Gastroesophageal sphincter (tissue), 4 donors: Measurements from ENCODE around the gene AIRE. TPM values are rescaled to one million over a fixed set of nuclear protein-coding genes. Genes with fewer than 3 reads are reported as not detected.

Source experiments
- ATAC-seq: fragments of 150-250 bp; one replicate; pipeline ENCODE4 v1.9.1; 2016; ENCODE audit warnings: mild to moderate bottlenecking, moderate library complexity
- H3K27ac ChIP-seq, 4 donors: fragments of 200-600 bp; sonication (generic) in 3 of 4; 1 replicate in 3 of 4; 2 replicates in 1 of 4; pipeline ENCODE4 v1.5.1; 2016 to 2019
- H3K27me3 ChIP-seq: fragments of 200-600 bp; sonication (generic); one replicate; pipeline ENCODE4 v1.5.1; 2019
- H3K36me3 ChIP-seq, 2 donors: fragments of 200-600 bp; sonication (generic); one replicate each; pipeline ENCODE4 v1.5.1; 2019; ENCODE audit warnings: control low read depth in 1 of 2
- H3K4me1 ChIP-seq, 3 donors: fragments of 200-600 bp; sonication (generic); 1 replicate in 2 of 3; 2 replicates in 1 of 3; pipeline ENCODE4 v1.5.1; 2016 to 2019; ENCODE audit warnings: control low read depth in 2 of 3
- H3K4me3 ChIP-seq, 2 donors: fragments of 200-600 bp; sonication (generic); one replicate each; pipeline ENCODE4 v1.5.1; 2019; ENCODE audit warnings: mild to moderate bottlenecking in 1 of 2, moderate library complexity in 1 of 2
- H3K9me3 ChIP-seq, 3 donors: fragments of 200-600 bp; sonication (generic); one replicate each; pipeline ENCODE4 v1.5.1; 2017 to 2019; ENCODE audit warnings: control low read depth in 2 of 3
- EP300 ChIP-seq: sonication (generic); formaldehyde crosslinking; IDR thresholded peaks from one replicate; pipeline ENCODE4 v1.6.1; 2017; ENCODE audit warnings: antibody characterized with exemption, mild to moderate bottlenecking
- POLR2A ChIP-seq, 2 donors: fragments of 450-650 bp; IDR thresholded peaks; one replicate each; pipeline ENCODE4 v1.6.1; 2017; ENCODE audit warnings: antibody characterized with exemption in 2 of 2, mild to moderate bottlenecking in 2 of 2, moderate library complexity in 1 of 2
- POLR2AphosphoS5 ChIP-seq: sonication (generic); formaldehyde crosslinking; IDR thresholded peaks from one replicate; pipeline ENCODE4 v1.6.1; 2017; ENCODE audit warnings: antibody characterized with exemption
- WGBS, 2 donors: methylation state at CpG; one replicate each; pipeline ENCODE4 v1.1.5; 2018; ENCODE audit warnings: low coverage in 1 of 2; 5-methylcytosine and 5-hydroxymethylcytosine counted together
- total RNA-seq, 4 donors: library from RNA; depleted of rRNA; stranded (reverse); fragments of >200 nt; gene quantifications; one replicate each; pipeline ENCODE4 v1.1.0, GENCODE V29; 2016
- TF ChIP-seq, protein P1 (sequence below), 4 experiments: fragments of 200-600 bp in 2 of 4; fragments of 450-650 bp in 2 of 4; sonication (generic) in 1 of 4; IDR thresholded peaks; one replicate each; pipeline ENCODE4 v1.5.1; 2017 to 2019; ENCODE audit warnings: antibody characterized with exemption in 4 of 4, mild to moderate bottlenecking in 2 of 4, moderate library complexity in 2 of 4

Gene AIRE
- total RNA-seq, 4 donors from 2014 or later, result not detected

DNA sequence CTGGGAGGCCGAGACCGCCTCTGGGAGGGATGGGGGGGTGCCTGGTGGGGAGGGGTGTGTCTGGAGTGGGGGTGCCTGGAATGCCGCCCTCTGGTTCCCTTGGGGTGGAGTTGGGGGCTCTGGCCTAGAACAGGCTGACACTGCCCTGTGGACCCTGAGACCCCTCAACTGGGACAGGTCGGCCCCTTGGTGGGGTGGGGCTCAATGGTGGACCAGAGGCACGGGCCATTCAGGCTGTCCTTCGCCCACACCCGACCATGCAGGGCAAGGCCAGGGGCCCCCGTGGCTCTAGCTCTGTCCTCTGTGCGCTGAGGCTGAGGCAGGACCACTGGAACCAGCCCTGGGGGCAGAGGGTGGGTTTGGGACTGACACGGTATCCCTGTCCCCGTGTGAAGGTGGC is 28.9 kb downstream of the AIRE start:
- WGBS, 2 donors, result 100% methylated on average over 2 of the region's 11 CpGs; no CpG with 5 or more reads in 1 of the 2 donors
- H3K27ac ChIP-seq, result no peak overlapping the region
- no peak for ATAC-seq

DNA sequence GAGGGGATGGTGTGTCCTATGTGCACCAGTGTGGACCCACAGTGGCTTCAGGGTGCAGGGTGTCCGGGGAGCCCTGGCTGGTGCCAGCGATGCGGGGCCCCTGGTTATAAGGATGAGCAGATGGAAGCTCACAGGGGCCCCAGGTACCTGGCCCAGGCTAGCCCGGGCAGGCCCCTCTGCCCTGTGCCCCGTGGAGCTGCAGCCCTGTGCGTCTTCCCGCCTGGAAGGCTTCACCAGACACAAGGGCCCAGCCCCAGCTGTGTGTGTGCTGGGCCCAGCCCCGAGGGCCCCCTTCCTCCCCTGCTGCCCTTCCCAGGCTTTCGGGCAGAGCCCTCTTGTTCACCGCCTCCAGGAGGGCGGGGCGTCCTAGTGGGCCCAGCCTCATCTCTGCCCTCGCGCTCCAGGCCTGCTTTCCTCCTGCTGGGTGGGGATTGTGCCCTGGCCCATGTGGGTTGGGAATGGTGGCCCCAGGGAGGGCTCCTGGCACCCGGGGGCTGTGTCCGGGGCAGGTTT is 30.1 kb downstream of the AIRE start:
- TF ChIP-seq POLR2AphosphoS5, result no peak
- TF ChIP-seq EP300, result no peak
- no peak for TF ChIP-seq POLR2A (IDR thresholded peaks at IDR 0.05)
- TF ChIP-seq, protein P1, sequence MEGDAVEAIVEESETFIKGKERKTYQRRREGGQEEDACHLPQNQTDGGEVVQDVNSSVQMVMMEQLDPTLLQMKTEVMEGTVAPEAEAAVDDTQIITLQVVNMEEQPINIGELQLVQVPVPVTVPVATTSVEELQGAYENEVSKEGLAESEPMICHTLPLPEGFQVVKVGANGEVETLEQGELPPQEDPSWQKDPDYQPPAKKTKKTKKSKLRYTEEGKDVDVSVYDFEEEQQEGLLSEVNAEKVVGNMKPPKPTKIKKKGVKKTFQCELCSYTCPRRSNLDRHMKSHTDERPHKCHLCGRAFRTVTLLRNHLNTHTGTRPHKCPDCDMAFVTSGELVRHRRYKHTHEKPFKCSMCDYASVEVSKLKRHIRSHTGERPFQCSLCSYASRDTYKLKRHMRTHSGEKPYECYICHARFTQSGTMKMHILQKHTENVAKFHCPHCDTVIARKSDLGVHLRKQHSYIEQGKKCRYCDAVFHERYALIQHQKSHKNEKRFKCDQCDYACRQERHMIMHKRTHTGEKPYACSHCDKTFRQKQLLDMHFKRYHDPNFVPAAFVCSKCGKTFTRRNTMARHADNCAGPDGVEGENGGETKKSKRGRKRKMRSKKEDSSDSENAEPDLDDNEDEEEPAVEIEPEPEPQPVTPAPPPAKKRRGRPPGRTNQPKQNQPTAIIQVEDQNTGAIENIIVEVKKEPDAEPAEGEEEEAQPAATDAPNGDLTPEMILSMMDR (IDR thresholded peaks at IDR 0.05), result no peak
- Histone ChIP-seq H3K27ac (no peak overlapping the region), H3K9me3 (no peaks in the 10 kb centered on the region), H3K4me3 (no peak overlapping the region), H3K27me3 (no peaks in the 10 kb centered on the region), H3K4me1 (no peaks in the 10 kb centered on the region), H3K36me3 (peaks cover 0 to 100% of the 10 kb centered on the region in 2 donors)
- no peak for ATAC-seq
- 90% methylated on average over 2 of the region's 16 CpGs; no CpG with 5 or more reads in 1 of the 2 donors for WGBS, 2 donors

More for the DNA sequence above, 28.9 kb downstream of the AIRE start:
- H3K36me3 ChIP-seq, result peaks cover 0 to 100% of the 10 kb centered on the region in 2 donors
- no peak overlapping the region for H3K4me3 ChIP-seq
- no peak for TF ChIP-seq POLR2A (IDR thresholded peaks at IDR 0.05)
- TF ChIP-seq, protein P1 (IDR thresholded peaks at IDR 0.05), result no peak
- TF ChIP-seq POLR2AphosphoS5, result no peak
- TF ChIP-seq EP300, result no peak
- no peaks in the 10 kb centered on the region for H3K9me3 ChIP-seq
- H3K27me3 ChIP-seq, result no peaks in the 10 kb centered on the region
- no peaks in the 10 kb centered on the region for H3K4me1 ChIP-seq

DNA sequence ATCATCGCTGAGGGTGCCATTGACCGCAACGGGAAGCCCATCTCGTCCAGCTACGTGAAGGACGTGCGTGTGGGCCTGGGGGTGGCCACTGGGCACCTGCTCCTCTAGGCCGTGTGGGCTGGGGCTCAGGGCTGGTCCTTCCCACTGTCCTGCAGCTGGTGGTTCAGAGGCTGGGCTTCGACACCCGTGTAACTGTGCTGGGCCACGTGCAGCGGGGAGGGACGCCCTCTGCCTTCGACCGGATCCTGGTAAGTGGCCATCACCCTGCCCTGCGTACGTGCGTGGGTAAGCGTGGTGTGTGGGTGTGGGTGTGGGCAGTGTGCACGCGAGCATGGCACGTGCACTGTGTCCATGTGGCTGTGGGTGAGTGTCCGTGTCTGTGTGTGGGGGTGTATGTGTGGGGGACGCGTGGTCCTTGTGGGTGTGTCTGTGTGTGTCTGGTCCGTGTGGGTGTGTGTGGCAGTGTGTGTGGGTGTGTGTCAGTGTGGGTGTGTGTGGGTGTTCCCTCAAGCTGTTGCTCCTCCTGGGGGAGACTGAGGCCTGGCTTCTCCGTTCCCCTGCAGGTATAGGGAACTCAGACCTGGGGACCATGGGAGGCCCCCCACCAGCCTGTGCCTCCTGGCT is 30.7 kb downstream of the AIRE start:
- Histone ChIP-seq H3K9me3 (no peaks in the 10 kb centered on the region), H3K27me3 (no peaks in the 10 kb centered on the region), H3K4me3 (no peak overlapping the region), H3K4me1 (no peaks in the 10 kb centered on the region), H3K27ac (no peak overlapping the region), H3K36me3 (peaks cover 0 to 100% of the 10 kb centered on the region in 2 donors)
- ATAC-seq, result no peak
- TF ChIP-seq POLR2A (IDR thresholded peaks at IDR 0.05) (no peak), POLR2AphosphoS5 (no peak), EP300 (no peak)
- TF ChIP-seq, protein P1 (IDR thresholded peaks at IDR 0.05), result no peak
- WGBS, 2 donors, result no CpG with 5 or more reads among the region's 27 CpGs

DNA sequence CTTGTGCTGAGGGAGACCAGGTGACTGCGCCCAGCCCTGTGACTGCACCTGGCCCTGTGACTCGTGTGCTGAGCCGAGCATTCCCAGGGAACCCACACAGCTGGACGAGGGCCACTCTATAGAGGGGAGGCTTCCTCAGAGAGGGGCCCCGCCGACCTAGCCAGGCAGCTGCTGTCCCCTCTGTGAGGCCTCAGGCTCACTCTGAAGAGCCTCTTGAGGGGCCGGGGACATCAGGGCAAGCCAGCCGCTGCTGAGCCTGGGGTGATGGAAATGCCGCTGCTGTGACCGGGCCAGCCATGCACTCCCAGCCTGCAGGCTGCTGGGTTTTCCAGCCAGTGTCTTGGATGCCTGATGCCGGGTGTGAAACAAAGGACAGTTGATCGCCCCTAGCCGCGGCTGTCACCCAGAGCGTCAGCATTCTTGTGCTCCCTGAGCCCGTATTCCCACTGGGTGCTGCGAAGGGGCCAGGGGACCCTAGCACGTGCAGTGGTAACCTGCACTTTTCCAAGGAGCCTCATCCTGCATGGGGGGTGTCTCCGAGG is 31.6 kb downstream of the AIRE start:
- Histone ChIP-seq H3K36me3 (peaks cover 0 to 100% of the 10 kb centered on the region in 2 donors), H3K27me3 (no peaks in the 10 kb centered on the region), H3K4me1 (no peaks in the 10 kb centered on the region), H3K27ac (no peak overlapping the region), H3K4me3 (no peak overlapping the region), H3K9me3 (no peaks in the 10 kb centered on the region)
- no CpG with 5 or more reads among the region's 19 CpGs for WGBS, 2 donors
- no peak for ATAC-seq
- TF ChIP-seq POLR2A (IDR thresholded peaks at IDR 0.05) (no peak), EP300 (no peak), POLR2AphosphoS5 (no peak)
- TF ChIP-seq, protein P1 (IDR thresholded peaks at IDR 0.05), result no peak

DNA sequence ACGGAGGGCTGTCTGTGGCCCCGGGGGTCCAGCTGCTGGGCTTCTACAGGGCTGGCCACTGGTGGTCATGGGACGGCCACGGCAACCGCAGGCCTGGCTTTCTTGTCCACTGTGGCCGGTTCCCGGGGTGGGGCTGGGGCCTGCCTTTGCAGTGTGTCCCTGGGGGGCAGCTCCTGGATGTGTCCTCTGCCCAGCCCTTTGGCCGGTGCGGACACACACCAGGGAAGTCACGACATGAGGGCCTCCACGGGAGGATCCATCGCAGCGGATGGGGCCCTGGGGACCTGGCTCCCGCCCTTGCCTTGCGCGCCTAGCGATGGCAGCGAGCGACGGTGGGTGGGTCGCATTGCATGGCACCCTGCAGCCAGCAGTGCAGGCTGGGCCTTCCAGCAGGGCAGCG is 32.2 kb downstream of the AIRE start:
- H3K9me3 ChIP-seq, result no peaks in the 10 kb centered on the region

More for the DNA sequence above, 32.2 kb downstream of the AIRE start:
- Histone ChIP-seq H3K27ac (no peak overlapping the region), H3K4me1 (no peaks in the 10 kb centered on the region), H3K4me3 (no peak overlapping the region), H3K36me3 (peaks cover 0 to 100% of the 10 kb centered on the region in 2 donors), H3K27me3 (no peaks in the 10 kb centered on the region)
- WGBS, 2 donors, result 97% methylated on average over 7 of the region's 22 CpGs; no CpG with 5 or more reads in 1 of the 2 donors
- TF ChIP-seq POLR2A (IDR thresholded peaks at IDR 0.05), result no peak
- TF ChIP-seq, protein P1 (IDR thresholded peaks at IDR 0.05), result no peak
- TF ChIP-seq EP300, result no peak
- TF ChIP-seq POLR2AphosphoS5, result no peak
- no peak for ATAC-seq
